Cardiac muscle cell (in vitro differentiated cells and primary cell): ENCODE results near the gene SCOC. TPM values are rescaled to one million over a fixed set of nuclear protein-coding genes. Genes with fewer than 3 reads are reported as not detected.

Experiments
- DNase-seq, 2 donors: peaks; one replicate each; pipeline versions ENCODE4 v3.0.0 to v3.0.0-alpha.2; 2010 to 2017; ENCODE audit warnings: low read depth in 1 of 2, low spot score in 1 of 2
- H3K27ac ChIP-seq: fragments of 200-600 bp; sonication (generic); 2 replicates; pipeline ENCODE4 v1.5.1; 2016
- H3K27me3 ChIP-seq: fragments of 200-600 bp; sonication (generic); 2 replicates; pipeline ENCODE4 v1.6.0; 2016; ENCODE audit warnings: control low read depth
- H3K36me3 ChIP-seq: fragments of 200-600 bp; sonication (generic); 2 replicates; pipeline ENCODE4 v1.5.1; 2016; ENCODE audit warnings: control low read depth
- H3K4me1 ChIP-seq: fragments of 200-600 bp; sonication (generic); 2 replicates; pipeline ENCODE4 v1.8.1; 2017; ENCODE audit warnings: low read depth, mild to moderate bottlenecking, mixed run types
- H3K4me3 ChIP-seq: fragments of 200-600 bp; sonication (generic); 2 replicates; pipeline ENCODE4 v1.5.1; 2016; ENCODE audit warnings: mild to moderate bottlenecking
- H3K9me3 ChIP-seq: fragments of 200-600 bp; sonication (generic); 2 replicates; pipeline ENCODE4 v1.5.1; 2017; ENCODE audit warnings: low read depth, mild to moderate bottlenecking, control low read depth
- polyA plus RNA-seq: library from polyadenylated mRNA; unstranded; fragments of >200 nt; fragmentation: Nextera tagmentation; extraction: Ambion mirVana; gene quantifications from 2 replicates; pipeline ENCODE4 v1.2.1, GENCODE V29; 2016
- total RNA-seq: library from RNA; depleted of rRNA; stranded (reverse); fragments of >200 nt; gene quantifications from 2 replicates; pipeline ENCODE4 v1.2.3, GENCODE V29; 2016
- TF ChIP-seq, protein P1 (sequence below): IDR thresholded peaks from 2 replicates; pipeline ENCODE4 v1.5.1; 2012; ENCODE audit warnings: low read depth, mild to moderate bottlenecking, low read length

The SCOC gene
- total and polyA plus RNA-seq, 2 experiments from 2014 or later: 37.0 to 134 TPM

DNA sequence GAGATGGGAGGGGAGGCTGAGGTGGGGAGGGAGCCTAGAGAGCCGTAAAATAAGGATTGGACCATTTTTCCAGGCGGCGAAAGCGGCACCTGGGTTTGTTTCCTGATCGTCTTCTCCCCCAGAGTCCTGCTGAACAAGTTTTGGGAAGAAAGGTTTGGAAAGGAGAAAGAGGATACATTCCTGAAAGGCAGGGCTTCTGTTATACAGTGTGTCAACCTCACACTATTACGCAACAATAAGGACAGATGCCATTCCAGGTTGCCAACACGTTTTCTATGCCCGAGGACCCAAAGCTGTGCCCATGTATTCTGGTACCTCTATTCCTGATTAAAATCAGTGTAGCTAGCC is 658 bp downstream of the SCOC start:
- Histone ChIP-seq H3K36me3 (no peaks in the 10 kb centered on the region), H3K27me3 (no peaks in the 10 kb centered on the region), H3K4me1 (peaks cover 19% of the 10 kb centered on the region), H3K27ac (peak overlapping the region; percentile 95), H3K4me3 (peak overlapping the region; percentile 76), H3K9me3 (no peaks in the 10 kb centered on the region)
- TF ChIP-seq, protein P1, sequence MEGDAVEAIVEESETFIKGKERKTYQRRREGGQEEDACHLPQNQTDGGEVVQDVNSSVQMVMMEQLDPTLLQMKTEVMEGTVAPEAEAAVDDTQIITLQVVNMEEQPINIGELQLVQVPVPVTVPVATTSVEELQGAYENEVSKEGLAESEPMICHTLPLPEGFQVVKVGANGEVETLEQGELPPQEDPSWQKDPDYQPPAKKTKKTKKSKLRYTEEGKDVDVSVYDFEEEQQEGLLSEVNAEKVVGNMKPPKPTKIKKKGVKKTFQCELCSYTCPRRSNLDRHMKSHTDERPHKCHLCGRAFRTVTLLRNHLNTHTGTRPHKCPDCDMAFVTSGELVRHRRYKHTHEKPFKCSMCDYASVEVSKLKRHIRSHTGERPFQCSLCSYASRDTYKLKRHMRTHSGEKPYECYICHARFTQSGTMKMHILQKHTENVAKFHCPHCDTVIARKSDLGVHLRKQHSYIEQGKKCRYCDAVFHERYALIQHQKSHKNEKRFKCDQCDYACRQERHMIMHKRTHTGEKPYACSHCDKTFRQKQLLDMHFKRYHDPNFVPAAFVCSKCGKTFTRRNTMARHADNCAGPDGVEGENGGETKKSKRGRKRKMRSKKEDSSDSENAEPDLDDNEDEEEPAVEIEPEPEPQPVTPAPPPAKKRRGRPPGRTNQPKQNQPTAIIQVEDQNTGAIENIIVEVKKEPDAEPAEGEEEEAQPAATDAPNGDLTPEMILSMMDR: no peak
- DNase-seq: no peak

- Histone ChIP-seq H3K27ac (peak overlapping the region; percentile 61), H3K36me3 (peaks cover 6% of the 10 kb centered on the region), H3K4me1 (peaks cover 7% of the 10 kb centered on the region), H3K9me3 (no peaks in the 10 kb centered on the region), H3K27me3 (no peaks in the 10 kb centered on the region), H3K4me3 (no peak overlapping the region)
- DNase-seq: no peak
- TF ChIP-seq, protein P1: no peak
These were observed 9.3 kb downstream of the SCOC start for GRCh38 chr4:140382732-140383131.

DNA sequence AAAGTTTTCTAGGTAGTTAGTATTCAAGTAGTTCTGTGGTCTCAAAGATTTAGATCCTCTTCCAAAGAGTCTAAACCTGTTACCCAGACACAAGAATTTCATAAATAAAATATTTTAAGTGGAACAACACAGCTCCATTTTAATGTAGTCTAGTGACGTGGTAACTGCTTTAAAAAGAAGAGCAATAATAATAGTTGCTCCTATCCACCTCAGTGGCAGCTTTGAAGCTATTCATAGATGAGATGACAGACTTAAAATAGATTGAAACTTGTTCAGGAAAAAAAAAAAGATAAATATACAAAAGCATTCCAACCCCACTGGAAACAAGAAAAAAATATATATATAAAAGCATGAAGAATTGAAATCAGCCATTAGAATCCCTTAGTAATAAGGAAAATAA is 14.6 kb downstream of the SCOC start:
- Histone ChIP-seq H3K4me1 (peaks cover 8% of the 10 kb centered on the region), H3K36me3 (peaks cover under 1% of the 10 kb centered on the region), H3K27me3 (no peaks in the 10 kb centered on the region), H3K27ac (no peak overlapping the region), H3K4me3 (no peak overlapping the region), H3K9me3 (no peaks in the 10 kb centered on the region)
- no peak for DNase-seq
- TF ChIP-seq, protein P1: no peak

GRCh38 chr4:140395668-140396067 is 22.2 kb downstream of the SCOC start:
- H3K27ac ChIP-seq: no peak overlapping the region
- no peaks in the 10 kb centered on the region for H3K27me3 ChIP-seq
- no peaks in the 10 kb centered on the region for H3K4me1 ChIP-seq
- H3K36me3 ChIP-seq: peaks cover 13% of the 10 kb centered on the region
- H3K4me3 ChIP-seq: no peak overlapping the region
- DNase-seq: no peak
- H3K9me3 ChIP-seq: no peaks in the 10 kb centered on the region
- TF ChIP-seq, protein P1: no peak

DNA sequence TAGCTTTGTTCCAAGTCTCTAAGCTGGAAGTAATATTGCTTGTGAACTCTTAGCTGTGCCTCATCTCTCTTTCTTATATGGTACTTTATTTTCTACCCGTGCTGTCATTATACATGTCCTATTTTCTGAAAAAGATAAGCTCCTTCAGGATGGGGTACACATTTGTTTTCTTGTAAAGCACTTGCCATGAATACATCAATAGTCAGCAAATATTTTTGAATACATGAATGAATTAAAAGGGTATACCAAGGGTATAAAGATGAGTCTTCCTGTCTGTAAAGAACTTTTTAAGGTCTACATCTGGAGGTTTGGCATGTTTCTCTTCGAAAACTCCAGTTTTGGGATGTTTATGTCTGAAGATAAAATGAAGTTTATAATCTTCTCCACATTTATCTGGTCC is 26.7 kb downstream of the SCOC start:
- no peak for DNase-seq

More for the DNA sequence above, 26.7 kb downstream of the SCOC start:
- H3K36me3 ChIP-seq: peaks cover 5% of the 10 kb centered on the region
- H3K27ac ChIP-seq: no peak overlapping the region
- H3K4me3 ChIP-seq: no peak overlapping the region
- no peaks in the 10 kb centered on the region for H3K27me3 ChIP-seq
- TF ChIP-seq, protein P1: no peak
- no peaks in the 10 kb centered on the region for H3K4me1 ChIP-seq
- H3K9me3 ChIP-seq: no peaks in the 10 kb centered on the region
